Lung (tissue), 13 donors: ENCODE results near the gene GNPNAT1. TPM values are rescaled to one million over a fixed set of nuclear protein-coding genes. Genes with fewer than 3 reads are reported as not detected.
"Not testable (repeated sequence)": the region's sequence is repeated elsewhere in the genome, so short reads cannot be mapped to it uniquely, and the experiment has no call there.

ENCODE experiments used
- ATAC-seq: fragments of 200-7000 bp; cut with Tn5 transposase; one replicate; pipeline ENCODE4 v1.9.1; 2020; ENCODE audit warnings: moderate number of reproducible peaks; ENCODE audit not compliant: insufficient read depth, low FRiP score
- DNase-seq, 3 donors: peaks; one replicate each; pipeline ENCODE4 v3.0.0-alpha.2; 2013 to 2017
- H3K27ac ChIP-seq, 2 donors: one replicate each; pipeline ENCODE4 v1.5.1; 2013; ENCODE audit warnings: mild to moderate bottlenecking in 2 of 2, moderate library complexity in 2 of 2, control low read depth in 1 of 2, inconsistent platforms in 1 of 2, low read depth in 1 of 2, low read length in 1 of 2
- H3K27me3 ChIP-seq, 3 donors: one replicate each; pipeline ENCODE4 v1.5.1; 2013; ENCODE audit warnings: low read length in 2 of 3; ENCODE audit not compliant: control insufficient read depth in 3 of 3, insufficient read depth in 3 of 3
- H3K36me3 ChIP-seq, 4 donors: one replicate each; pipeline ENCODE4 v1.5.1; 2013; ENCODE audit warnings: low read length in 4 of 4, mild to moderate bottlenecking in 1 of 4, moderate library complexity in 1 of 4; ENCODE audit not compliant: control insufficient read depth in 4 of 4, insufficient read depth in 4 of 4
- H3K4me1 ChIP-seq, 5 donors: one replicate each; pipeline ENCODE4 v1.5.1; 2013; ENCODE audit warnings: low read length in 5 of 5, mild to moderate bottlenecking in 2 of 5, moderate library complexity in 1 of 5; ENCODE audit not compliant: control insufficient read depth in 5 of 5, insufficient read depth in 5 of 5
- H3K4me3 ChIP-seq: one replicate; pipeline ENCODE4 v1.5.1; 2013; ENCODE audit warnings: mild to moderate bottlenecking, control low read depth, moderate library complexity
- H3K9ac ChIP-seq, 2 donors: one replicate each; pipeline ENCODE4 v1.5.1; 2013; ENCODE audit warnings: low read length in 2 of 2, control low read depth in 1 of 2; ENCODE audit not compliant: insufficient read depth in 1 of 2
- H3K9me3 ChIP-seq, 4 donors: one replicate each; pipeline ENCODE4 v1.5.1; 2013; ENCODE audit warnings: low read length in 3 of 4, mild to moderate bottlenecking in 1 of 4, moderate library complexity in 1 of 4; ENCODE audit not compliant: control insufficient read depth in 4 of 4, insufficient read depth in 3 of 4
- CTCF ChIP-seq: IDR thresholded peaks from 2 replicates; pipeline ENCODE4 v1.5.1; 2012; ENCODE audit warnings: mild to moderate bottlenecking; ENCODE audit errors: control extremely low read depth, extremely low read depth
- WGBS, 2 donors: extraction: QIAGEN DNeasy Blood & Tissue Kit; methylation state at CpG; one replicate each; pipeline ENCODE4 v1.1.7; 2013; 5-methylcytosine and 5-hydroxymethylcytosine counted together
- polyA plus RNA-seq, 2 donors: library from polyadenylated mRNA; stranded (reverse); fragments of 200-250 nt; gene quantifications; one replicate each; pipeline ENCODE4 v1.2.1, GENCODE V29; 2013
- small RNA-seq: library from RNA; depleted of rRNA; stranded (forward); fragments of <200 nt; gene quantifications from one replicate; pipeline ENCODE3, GENCODE V24; 2014; ENCODE audit warnings: low replicate concordance
- total RNA-seq, 2 donors: library from RNA; depleted of rRNA in 1 of 2; stranded (reverse); fragments of >200 nt in 1 of 2; gene quantifications; one replicate each; pipeline ENCODE4 v1.2.1, GENCODE V29; 2014 to 2021
- donor health status: control.
- donor health status: control.
- donor health status: Bipolar disorder and iron deficiency.
- donor health status: healthy.
- donor health status: DM: yes; HTN: yes; CAD: no.

The GNPNAT1 gene
- total and polyA plus RNA-seq, 4 donors: 7.2 to 18.3 (median 12.3) TPM

GRCh38 chr14:52729585-52729924 lies 61.9 kb downstream of the GNPNAT1 start:
- Histone ChIP-seq H3K4me1 (peaks cover 0 to 5% (median 0%) of the 10 kb centered on the region in 5 donors), H3K4me3 (no peak overlapping the region), H3K27me3 (no peaks in the 10 kb centered on the region), H3K27ac (no peak overlapping the region), H3K9me3 (no peaks in the 10 kb centered on the region), H3K9ac (peak overlapping the region in 1 of 2 donors; percentile 75), H3K36me3 (peaks cover 6 to 14% (median 9%) of the 10 kb centered on the region in 4 donors)
- DNase-seq (no peak), ATAC-seq (no peak)
- TF ChIP-seq CTCF: no peak
- WGBS, 2 donors: 1 to 2% methylated on average over 8 of the region's 8 CpGs

GRCh38 chr14:52729035-52729434 lies 62.4 kb downstream of the GNPNAT1 start:
- H3K9ac ChIP-seq, H3K27ac ChIP-seq, H3K27me3 ChIP-seq, H3K4me1 ChIP-seq, ATAC-seq, H3K9me3 ChIP-seq, DNase-seq, H3K4me3 ChIP-seq: not testable (repeated sequence)
- peaks cover 9 to 16% (median 13%) of the 10 kb centered on the region in 4 donors for H3K36me3 ChIP-seq
- WGBS, 2 donors: 95 to 96% methylated on average over 15 of the region's 15 CpGs

GRCh38 chr14:52727509-52727908 lies 63.9 kb downstream of the GNPNAT1 start:
- DNase-seq, H3K4me3 ChIP-seq, ATAC-seq, H3K9ac ChIP-seq, H3K4me1 ChIP-seq, H3K27ac ChIP-seq, H3K9me3 ChIP-seq, H3K27me3 ChIP-seq: not testable (repeated sequence)
- H3K36me3 ChIP-seq: peaks cover 12 to 26% (median 20%) of the 10 kb centered on the region in 4 donors
- 97 to 98% methylated on average over 2 of the region's 2 CpGs for WGBS, 2 donors

Small RNAs within 50 kb of the gene (small RNA-seq; reads per million reads assigned to genes)
- not detected for gene AL139317.2

Other genes starting within 250 kb of the GNPNAT1 start
- 10 to 100 TPM in 1 of 2 donors, 1 to 10 TPM in 1; 5.2 to 22.1 TPM for gene TXNDC16, start 239.1 kb downstream of the GNPNAT1 start, total RNA-seq
- 1 to 10 TPM; 1.5 to 1.6 TPM for gene TXNDC16, start 239.1 kb downstream of the GNPNAT1 start, polyA plus RNA-seq
- 1 to 10 TPM in 1 of 2 donors, under 1 TPM in 1; 0.71 to 7.0 TPM for gene GPR137C, start 238.8 kb downstream of the GNPNAT1 start, total RNA-seq
- gene GPR137C, start 238.8 kb downstream of the GNPNAT1 start, polyA plus RNA-seq: under 1 TPM; 0.26 to 0.59 TPM
- gene ERO1A, start 96.0 kb downstream of the GNPNAT1 start, total RNA-seq: 10 to 100 TPM; 62.7 to 88.7 TPM
- gene ERO1A, start 96.0 kb downstream of the GNPNAT1 start, polyA plus RNA-seq: 10 to 100 TPM; 18.6 to 41.1 TPM
- gene PSMC6, start 84.4 kb downstream of the GNPNAT1 start, total RNA-seq: 100 to 1,000 TPM in 1 of 2 donors, 10 to 100 TPM in 1; 69.5 to 165 TPM
- gene PSMC6, start 84.4 kb downstream of the GNPNAT1 start, polyA plus RNA-seq: 10 to 100 TPM; 76.8 to 88.4 TPM
- 10 to 100 TPM; 10.4 to 21.6 TPM for gene STYX, start 61.4 kb downstream of the GNPNAT1 start, total RNA-seq
- gene STYX, start 61.4 kb downstream of the GNPNAT1 start, polyA plus RNA-seq: 1 to 10 TPM; 3.9 to 4.0 TPM
- gene FERMT2, start 159.4 kb upstream of the GNPNAT1 start, total RNA-seq: 100 to 1,000 TPM in 1 of 2 donors, 10 to 100 TPM in 1; 88.5 to 170 TPM
- 10 to 100 TPM; 33.2 to 44.8 TPM for gene FERMT2, start 159.4 kb upstream of the GNPNAT1 start, polyA plus RNA-seq